ENCODE measurements around the gene SEC31B.

The SEC31B gene

GRCh38 chr10:100490531-100490930, 29.1 kb downstream of the SEC31B start:
- no peak for DNase-seq

GRCh38 chr10:100489396-100489795, 30.3 kb downstream of the SEC31B start:
- DNase-seq = no peak

DNA sequence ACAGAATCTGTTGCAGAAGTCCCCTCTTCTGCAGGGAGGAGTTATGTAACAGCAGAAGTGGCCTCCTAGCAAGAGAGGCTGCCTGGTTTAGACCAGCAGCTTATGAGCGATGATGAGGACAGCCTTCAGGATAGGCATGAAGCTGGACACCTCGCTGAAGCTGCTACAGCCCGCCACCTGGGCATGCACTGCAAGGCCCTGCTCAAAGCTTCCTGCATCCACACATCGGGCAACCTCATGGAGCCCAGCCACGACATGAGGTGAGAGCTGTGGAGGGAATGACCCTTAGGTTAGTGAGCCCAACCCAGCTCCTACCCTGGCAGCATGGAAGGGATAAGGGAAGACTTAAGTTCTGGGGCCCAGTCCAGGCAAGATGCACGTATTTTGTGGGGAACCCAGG, 32.1 kb downstream of the SEC31B start:
- DNase-seq = no peak

- DNase-seq = no peak
These were observed 33.7 kb downstream of the SEC31B start for GRCh38 chr10:100485801-100486495.

DNA sequence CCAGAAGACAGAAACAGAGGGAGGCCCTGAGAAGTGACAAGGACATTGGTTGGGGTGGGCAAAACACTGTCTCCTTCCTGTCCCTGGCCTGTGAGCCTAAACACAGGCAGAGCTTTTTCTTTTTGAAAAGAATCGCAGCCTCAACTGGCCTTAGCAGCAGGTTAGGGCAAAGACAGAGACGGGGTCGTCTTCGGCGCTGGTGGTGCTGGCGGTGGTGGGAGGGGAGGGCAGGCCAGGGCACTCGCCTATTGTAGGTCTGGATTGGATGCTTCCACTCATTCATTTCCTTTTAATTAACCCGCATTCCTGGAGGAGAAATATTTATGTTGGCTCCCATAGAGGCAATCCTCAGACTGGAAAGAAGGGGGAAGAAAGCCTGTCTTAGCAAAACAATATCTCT, 34.3 kb downstream of the SEC31B start:
- DNase-seq = no peak

- DNase-seq = no peak
These were observed 35.6 kb downstream of the SEC31B start for GRCh38 chr10:100483876-100484666.

DNA sequence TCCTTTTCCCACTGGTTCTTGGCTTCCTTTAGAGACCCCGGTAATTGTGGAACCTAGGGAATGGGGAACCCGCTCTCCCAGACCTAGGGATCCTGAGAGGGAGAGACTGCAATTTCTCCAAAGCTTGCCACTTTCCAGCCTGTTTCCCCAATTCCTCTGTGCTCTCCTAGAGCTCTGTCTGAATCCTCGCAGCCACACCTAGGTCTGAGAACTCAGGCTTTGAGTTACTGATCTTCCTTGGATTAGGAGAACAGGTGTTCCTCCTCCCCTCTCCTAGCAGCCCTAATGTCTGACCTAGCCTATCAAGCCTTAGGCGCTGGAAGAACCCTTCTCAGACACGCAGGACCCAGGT, 36.9 kb downstream of the SEC31B start:
- no peak for DNase-seq

GRCh38 chr10:100482181-100482833, 37.4 kb downstream of the SEC31B start:
- no peak for DNase-seq

GRCh38 chr10:100481462-100482081, 38.1 kb downstream of the SEC31B start:
- peak; percentile 17 for DNase-seq

GRCh38 chr10:100480002-100480401, 39.7 kb downstream of the SEC31B start:
- DNase-seq = no peak

DNA sequence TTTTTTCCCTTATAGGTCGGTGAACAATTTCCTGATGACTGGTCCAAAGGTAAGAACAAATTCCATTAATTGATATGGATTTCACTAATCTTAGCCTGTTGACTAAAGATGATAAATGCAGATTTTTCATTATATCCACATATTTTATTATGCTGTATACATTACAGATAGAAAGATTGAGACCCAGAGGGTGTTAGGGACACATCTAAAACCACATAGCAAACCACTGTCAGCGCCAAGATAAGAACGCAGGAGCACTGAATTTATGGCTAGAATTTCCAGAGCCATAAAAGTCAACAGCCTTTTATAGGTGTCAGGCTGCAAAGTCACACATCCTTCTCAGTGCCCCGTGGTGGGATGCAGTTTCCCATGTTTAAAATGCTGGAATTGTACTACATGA, 40.6 kb downstream of the SEC31B start:
- DNase-seq = no peak

DNA sequence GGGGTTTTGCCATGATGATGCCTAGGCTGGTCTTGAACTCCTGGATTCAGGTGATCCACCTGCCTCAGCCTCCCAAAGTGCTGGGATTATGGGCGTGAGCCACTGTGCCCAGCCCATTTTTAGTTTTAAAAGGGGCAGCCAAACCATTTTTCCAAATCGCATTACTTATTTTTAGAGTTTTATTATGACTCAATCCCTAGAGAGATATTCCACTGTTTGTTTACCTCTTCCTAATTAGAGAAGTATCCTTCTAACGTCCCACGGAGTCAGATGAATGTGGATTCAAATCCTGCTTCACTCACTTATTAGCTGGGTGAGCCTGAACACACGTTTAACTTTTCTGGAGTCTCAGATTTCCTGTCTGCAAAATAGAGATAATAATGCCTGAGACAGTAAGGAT, 41.7 kb downstream of the SEC31B start:
- DNase-seq = no peak

GRCh38 chr10:100470367-100470766, 49.3 kb downstream of the SEC31B start:
- no peak for DNase-seq

DNA sequence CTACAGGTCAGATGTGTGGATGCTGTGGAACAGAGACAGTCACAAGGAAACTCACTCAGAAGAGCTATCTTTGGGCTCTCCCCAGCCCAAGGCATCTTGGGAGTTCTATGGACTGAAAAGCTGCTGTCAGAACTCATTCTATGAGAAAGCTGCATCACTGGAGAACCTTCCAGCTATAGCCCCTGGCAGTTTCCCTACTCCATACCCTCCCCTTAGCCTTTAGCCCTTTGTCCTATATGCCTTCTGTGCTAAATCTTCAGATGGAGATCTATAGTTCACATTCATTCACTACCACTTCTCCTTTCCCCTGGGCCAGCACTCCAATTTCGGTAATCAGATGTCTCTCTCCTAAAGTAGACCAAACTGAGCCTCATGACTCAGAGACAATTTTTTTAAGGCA, 49.9 kb downstream of the SEC31B start:
- no peak for DNase-seq

DNA sequence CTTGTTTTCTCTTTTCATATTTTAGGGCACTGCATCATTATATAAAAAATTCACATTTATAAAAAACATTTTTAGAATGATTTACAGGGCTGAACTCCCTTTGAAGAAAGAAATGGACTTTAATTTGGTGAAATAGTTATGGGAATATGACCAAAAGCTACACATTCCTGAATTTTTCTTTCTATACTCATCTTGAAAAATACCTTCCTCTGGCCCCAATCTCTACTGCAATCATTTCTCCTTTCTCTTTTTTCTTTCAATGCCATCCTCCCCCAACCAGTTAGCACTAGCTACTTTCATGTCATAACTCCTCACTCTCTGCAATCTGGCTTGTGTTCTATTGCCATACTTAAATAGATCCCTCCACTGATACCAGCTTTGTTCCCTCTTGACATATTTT, 50.7 kb downstream of the SEC31B start:
- no peak for DNase-seq

GRCh38 chr10:100468322-100468721, 51.3 kb downstream of the SEC31B start:
- no peak for DNase-seq

GRCh38 chr10:100462709-100463108, 57.0 kb downstream of the SEC31B start, which contains the start of gene WNT8B:
TSS of gene WNT8B (plus strand) at chr10:100463009. CDS start at chr10:100463169, 160 bp downstream.
- DNase-seq = no peak

GRCh38 chr10:100448951-100449350, 70.7 kb downstream of the SEC31B start:
- DNase-seq = no peak

DNA sequence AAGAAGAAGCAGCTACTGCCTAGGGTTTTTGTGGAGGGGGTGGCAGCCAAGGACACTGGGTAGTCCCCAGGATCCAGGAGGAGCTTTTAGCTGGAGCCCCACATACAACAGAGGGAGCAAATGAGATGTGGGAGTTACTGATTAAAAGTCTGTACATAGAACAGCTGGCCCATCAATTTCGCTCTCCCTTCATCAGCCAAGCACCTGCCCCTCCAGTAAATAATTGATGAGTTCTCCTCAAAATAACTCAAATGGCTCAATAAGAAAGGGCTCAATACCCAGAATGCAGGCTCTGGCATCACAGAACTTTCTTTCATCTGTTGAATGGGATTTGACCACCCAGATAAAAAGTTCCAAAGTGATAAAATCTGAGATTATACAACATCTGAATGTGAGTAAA, 72.0 kb downstream of the SEC31B start:
- no peak for DNase-seq

DNA sequence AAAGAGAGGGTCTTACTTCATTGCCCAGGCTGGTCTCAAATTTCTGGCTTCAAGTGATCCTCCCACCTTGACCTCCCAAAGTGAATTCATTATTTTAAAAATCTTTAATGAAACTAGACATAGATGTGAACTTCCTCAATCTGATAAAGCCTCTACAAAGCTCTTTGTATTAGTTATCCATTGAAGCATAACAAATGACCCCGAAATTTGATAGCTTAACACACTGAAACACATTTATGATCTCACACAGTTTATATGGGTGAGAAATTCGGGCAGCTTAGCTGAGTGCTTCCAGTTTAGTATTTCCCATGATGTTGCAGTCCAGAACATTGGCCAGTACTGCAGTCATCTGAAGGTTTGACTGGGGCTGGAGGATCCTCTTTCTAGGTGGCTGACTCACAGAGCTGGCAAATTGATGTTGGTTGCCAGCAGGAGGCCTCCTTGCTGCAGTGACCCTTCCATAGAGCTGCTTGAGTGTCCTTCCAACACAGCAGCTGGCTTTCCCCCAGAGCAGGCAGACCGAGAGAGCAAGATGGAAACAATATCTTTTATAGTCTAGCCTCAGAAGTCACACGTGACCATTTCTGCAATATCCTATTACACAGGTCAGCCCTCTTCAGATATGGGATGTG, 73.4 kb downstream of the SEC31B start:
- no peak for DNase-seq

GRCh38 chr10:100442548-100442947, 77.1 kb downstream of the SEC31B start:
- DNase-seq = no peak

- DNase-seq = no peak
These were observed 80.9 kb downstream of the SEC31B start for GRCh38 chr10:100438674-100439315.

Data from DMS79 (cell line).